H1 (cell line): ENCODE data around the gene INPP4A. TPM values are rescaled to one million over a fixed set of nuclear protein-coding genes. Genes with fewer than 3 reads are reported as not detected.

Experiments
- ASH2L ChIP-seq: fragments of 200-600, 300-600 bp; sonication (generic); IDR thresholded peaks from one replicate; pipeline ENCODE4 v1.7.1; 2017; ENCODE audit warnings: low read length
- CEBPB ChIP-seq: IDR thresholded peaks from 2 replicates; pipeline ENCODE4 v1.6.1; 2012; ENCODE audit warnings: low read depth, low read length
- KDM5A ChIP-seq: fragments of 200-600 bp; IDR thresholded peaks from 2 replicates; pipeline ENCODE4 v1.7.1; 2012; ENCODE audit warnings: mild to moderate bottlenecking, low read length, inconsistent platforms, mixed read lengths
- polyA plus RNA-seq, 7 experiments: library from polyadenylated mRNA; depleted of rRNA in 3 of 7; stranded (reverse) in 5 of 7; unstranded in 2 of 7; fragments of >200 nt in 5 of 7; fragments of 200-250 nt in 2 of 7; gene quantifications; 1 replicate in 5 of 7; 2 replicates in 1 of 7; 4 replicates in 1 of 7; pipeline versions ENCODE4 v1.2.1 to v1.2.3, GENCODE V29; 2011 to 2013; ENCODE audit warnings: missing spikeins in 2 of 7, mixed read lengths in 2 of 7
- total RNA-seq: library from RNA; stranded (reverse); fragmentation: NEBNext Ultra II Directional; extraction: Animal tissue kit (Norgen Biotek cat#: 25700); gene quantifications from 2 replicates; pipeline ENCODE4 v1.2.1, GENCODE V29; 2021
- TF ChIP-seq, protein P1 (sequence below): IDR thresholded peaks from 2 replicates; pipeline ENCODE4 v1.6.1; 2011; ENCODE audit warnings: low read depth, mild to moderate bottlenecking, low read length; ENCODE audit not compliant: insufficient read depth

The INPP4A gene
- total and polyA plus RNA-seq, 2 of the 8 experiments (the other 6 are each of a cell fraction or from before 2014, with no cell fraction given), result 25.6 to 34.3 TPM

DNA sequence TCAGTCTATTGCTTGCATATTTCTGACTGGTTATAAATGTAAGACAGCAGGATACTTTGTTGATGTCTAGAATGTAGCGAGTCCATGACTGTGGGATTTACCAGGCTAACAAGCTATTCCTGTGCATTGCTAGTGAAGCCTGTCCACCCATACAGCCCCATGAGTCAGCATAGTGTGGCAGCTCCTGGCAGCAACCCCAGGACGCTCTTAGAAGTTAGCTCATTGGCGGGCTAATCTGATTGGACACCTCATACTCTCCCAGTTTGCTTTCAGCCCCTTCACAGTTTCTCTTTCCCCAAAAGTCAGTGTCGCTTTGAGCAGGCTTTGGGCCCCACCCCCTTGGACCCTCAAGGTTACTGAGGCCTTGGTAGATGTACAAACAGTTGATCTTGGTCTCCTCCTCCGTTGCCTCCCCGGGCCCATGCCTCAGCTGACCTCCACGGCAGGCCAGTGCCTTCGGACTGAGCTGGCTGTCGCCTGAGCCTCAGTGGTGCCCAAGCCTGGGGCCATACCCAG lies 115.7 kb downstream of the INPP4A start (continued):
- TF ChIP-seq, protein P1, sequence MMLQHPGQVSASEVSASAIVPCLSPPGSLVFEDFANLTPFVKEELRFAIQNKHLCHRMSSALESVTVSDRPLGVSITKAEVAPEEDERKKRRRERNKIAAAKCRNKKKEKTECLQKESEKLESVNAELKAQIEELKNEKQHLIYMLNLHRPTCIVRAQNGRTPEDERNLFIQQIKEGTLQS, result no peak
- TF ChIP-seq CEBPB (no peak), KDM5A (no peak), ASH2L (no peak)
